GM12864 (cell line): Measurements from ENCODE around the gene NAA35.
A peak's percentile ranks its signal among the peaks of the same experiment; 100 is the strongest.

Experiments
- DNase-seq: peaks from one replicate; pipeline ENCODE4 v3.0.0-alpha.2; 2011; ENCODE audit warnings: low read depth
- H3K4me3 ChIP-seq: 2 replicates; pipeline ENCODE4 v1.5.1; 2011; ENCODE audit warnings: mild to moderate bottlenecking, low read depth, low read length, control low read depth
- TF ChIP-seq, protein P1 (sequence below): IDR thresholded peaks from 2 replicates; pipeline ENCODE4 v1.5.1; 2011; ENCODE audit warnings: low read depth, mild to moderate bottlenecking, moderate library complexity, low read length, control low read depth, inconsistent platforms; ENCODE audit errors: missing control alignments

The NAA35 gene

GRCh38 chr9:86039991-86040860, 99.3 kb downstream of the NAA35 start:
- TF ChIP-seq, protein P1, sequence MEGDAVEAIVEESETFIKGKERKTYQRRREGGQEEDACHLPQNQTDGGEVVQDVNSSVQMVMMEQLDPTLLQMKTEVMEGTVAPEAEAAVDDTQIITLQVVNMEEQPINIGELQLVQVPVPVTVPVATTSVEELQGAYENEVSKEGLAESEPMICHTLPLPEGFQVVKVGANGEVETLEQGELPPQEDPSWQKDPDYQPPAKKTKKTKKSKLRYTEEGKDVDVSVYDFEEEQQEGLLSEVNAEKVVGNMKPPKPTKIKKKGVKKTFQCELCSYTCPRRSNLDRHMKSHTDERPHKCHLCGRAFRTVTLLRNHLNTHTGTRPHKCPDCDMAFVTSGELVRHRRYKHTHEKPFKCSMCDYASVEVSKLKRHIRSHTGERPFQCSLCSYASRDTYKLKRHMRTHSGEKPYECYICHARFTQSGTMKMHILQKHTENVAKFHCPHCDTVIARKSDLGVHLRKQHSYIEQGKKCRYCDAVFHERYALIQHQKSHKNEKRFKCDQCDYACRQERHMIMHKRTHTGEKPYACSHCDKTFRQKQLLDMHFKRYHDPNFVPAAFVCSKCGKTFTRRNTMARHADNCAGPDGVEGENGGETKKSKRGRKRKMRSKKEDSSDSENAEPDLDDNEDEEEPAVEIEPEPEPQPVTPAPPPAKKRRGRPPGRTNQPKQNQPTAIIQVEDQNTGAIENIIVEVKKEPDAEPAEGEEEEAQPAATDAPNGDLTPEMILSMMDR = no peak

DNA sequence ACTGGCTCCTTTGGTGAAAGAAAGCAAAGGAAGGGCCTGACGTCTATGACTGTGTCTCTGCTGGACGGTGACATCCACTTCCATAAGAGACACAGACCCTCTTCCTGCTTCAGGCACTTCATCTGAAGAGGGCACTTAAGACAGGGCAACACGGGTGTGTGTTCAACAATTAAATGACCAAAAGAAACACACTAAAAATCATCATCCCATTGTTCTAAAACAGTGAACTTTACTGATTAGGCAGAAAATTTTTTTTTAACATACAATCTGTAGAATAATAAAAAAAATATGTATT, 99.9 kb downstream of the NAA35 start:
- no peak for DNase-seq
- TF ChIP-seq, protein P1 = no peak
- no peak overlapping the region for H3K4me3 ChIP-seq

More at GRCh38 chr9:86039991-86040860, 99.3 kb downstream of the NAA35 start:
- no peak for DNase-seq
- H3K4me3 ChIP-seq = no peak overlapping the region

DNA sequence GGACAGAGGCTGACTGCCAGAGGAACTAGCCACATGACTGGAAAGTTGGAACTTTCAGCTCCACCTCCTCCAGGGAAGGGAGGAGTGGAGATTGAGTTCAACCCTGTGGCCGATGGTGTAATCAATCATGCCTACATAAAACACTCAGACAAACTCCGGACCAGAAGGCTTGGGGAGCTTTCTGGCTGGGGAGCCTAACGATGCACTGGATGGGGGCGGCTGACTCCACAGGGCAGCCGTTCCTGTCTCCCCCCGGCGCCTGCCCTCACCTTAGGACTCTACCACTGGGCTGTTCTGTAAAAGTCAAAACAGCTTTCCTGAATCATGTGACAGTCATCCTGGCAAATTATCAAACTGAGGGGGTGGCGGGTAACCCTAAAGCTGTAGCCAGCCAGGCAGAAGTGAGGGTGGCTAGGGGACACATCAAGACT, 100.4 kb downstream of the NAA35 start:
- DNase-seq = no peak
- TF ChIP-seq, protein P1 = no peak
- H3K4me3 ChIP-seq = no peak overlapping the region

DNA sequence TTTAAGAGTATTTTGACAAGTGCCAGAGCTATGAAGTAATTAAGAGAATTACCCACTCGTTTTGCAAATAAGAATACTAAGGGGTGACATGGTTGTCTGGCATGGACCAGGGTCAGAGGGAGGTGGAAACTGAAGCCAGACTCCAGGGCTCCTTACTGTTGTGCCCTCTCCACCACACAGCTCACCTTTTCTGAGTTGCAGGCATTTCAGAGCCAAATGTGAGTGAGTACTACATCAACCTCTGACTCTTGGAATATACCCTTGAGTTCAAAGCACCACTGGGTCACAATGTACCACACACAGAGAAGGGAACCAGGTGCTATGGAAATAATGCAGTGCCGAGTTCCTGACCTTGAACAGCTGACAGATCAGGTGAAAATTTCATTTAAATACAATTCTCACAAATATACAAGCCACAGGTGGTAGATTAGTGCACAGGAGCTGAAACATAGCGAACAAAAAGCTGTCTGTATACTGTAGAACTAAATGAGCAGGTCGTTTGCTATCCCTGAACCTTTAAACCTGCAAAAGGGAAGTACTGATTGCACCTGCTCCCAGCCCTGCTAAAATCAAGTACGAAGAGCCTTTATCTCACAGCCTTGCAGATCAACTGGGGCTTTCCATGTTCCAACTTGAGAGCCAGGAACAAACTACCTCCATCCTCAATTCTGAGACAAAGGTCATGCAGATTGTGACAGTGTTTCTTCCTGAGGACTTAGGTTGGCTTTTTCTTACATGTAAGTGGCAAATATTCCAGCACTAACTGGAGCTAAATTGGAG, 101.4 kb downstream of the NAA35 start:
- DNase-seq = no peak
- TF ChIP-seq, protein P1 = no peak
- no peak overlapping the region for H3K4me3 ChIP-seq

GRCh38 chr9:86043586-86043985, 102.6 kb downstream of the NAA35 start:
- DNase-seq = no peak
- H3K4me3 ChIP-seq = no peak overlapping the region
- TF ChIP-seq, protein P1 = no peak

- no peak for DNase-seq
- H3K4me3 ChIP-seq = no peak overlapping the region
- TF ChIP-seq, protein P1 = peak; percentile 32
Observed at GRCh38 chr9:86043999-86044398, 103.1 kb downstream of the NAA35 start.

- DNase-seq = no peak
- H3K4me3 ChIP-seq = no peak overlapping the region
- TF ChIP-seq, protein P1 = no peak
Observed at GRCh38 chr9:86045654-86046053, 104.7 kb downstream of the NAA35 start.
